OCI-LY3 (cell line): ENCODE data around the gene COLGALT1.

ENCODE experiments used
- H2AFZ ChIP-seq: fragments of 200-600, 300-600 bp; shearing (Covaris generic); 2 replicates; pipeline ENCODE4 v1.6.0; 2014; ENCODE audit warnings: antibody characterized with exemption, low read depth, low read length
- H3K27ac ChIP-seq: fragments of 200-600, 300-600 bp; sonication (generic); 2 replicates; pipeline ENCODE4 v1.5.1; 2014; ENCODE audit warnings: mild to moderate bottlenecking, low read length, moderate library complexity, mixed read lengths
- H3K27me3 ChIP-seq: fragments of 200-600, 300-600 bp; sonication (generic); 2 replicates; pipeline ENCODE4 v1.6.1; 2014; ENCODE audit warnings: low read depth, low read length, mixed read lengths
- H3K36me3 ChIP-seq: fragments of 200-600, 300-600 bp; sonication (generic); replicated peaks from 2 replicates; pipeline ENCODE3; 2014; ENCODE audit warnings: low read depth, low read length, mixed read lengths
- H3K4me1 ChIP-seq: fragments of 300-600, 200-600 bp; sonication (generic); 2 replicates; pipeline ENCODE4 v1.6.1; 2014; ENCODE audit warnings: low read length, mixed read lengths
- H3K4me2 ChIP-seq: fragments of 200-600, 300-600 bp; sonication (generic); 2 replicates; pipeline ENCODE4 v1.6.1; 2014; ENCODE audit warnings: low read length, mixed read lengths
- H3K4me3 ChIP-seq: fragments of 300-600, 200-600 bp; sonication (generic); 2 replicates; pipeline ENCODE4 v1.5.1; 2014; ENCODE audit warnings: antibody characterized with exemption, mild to moderate bottlenecking, low read length, moderate library complexity
- H3K79me2 ChIP-seq: fragments of 300-600, 200-600 bp; shearing (Covaris generic); 2 replicates; pipeline ENCODE4 v1.6.1; 2014; ENCODE audit warnings: mild to moderate bottlenecking, low read length, mixed read lengths
- H3K9ac ChIP-seq: fragments of 300-600, 200-600 bp; shearing (Covaris generic); 2 replicates; pipeline ENCODE4 v1.6.0; 2014; ENCODE audit warnings: mild to moderate bottlenecking, low read length, moderate library complexity
- H3K9me3 ChIP-seq: fragments of 200-600, 300-600 bp; shearing (Covaris generic); 2 replicates; pipeline ENCODE4 v1.6.1; 2014; ENCODE audit warnings: low read length, mixed read lengths; ENCODE audit not compliant: insufficient read depth
- H4K20me1 ChIP-seq: fragments of 200-600, 300-600 bp; sonication (generic); 2 replicates; pipeline ENCODE4 v1.6.1; 2016; ENCODE audit warnings: low read length, mixed read lengths; ENCODE audit not compliant: insufficient read depth
- EZH2phosphoT487 ChIP-seq: fragments of 200-600 bp; shearing (Covaris generic); IDR thresholded peaks from 2 replicates; pipeline ENCODE4 v1.6.1; 2018; ENCODE audit warnings: antibody characterized with exemption, mixed run types, low read depth
- TF ChIP-seq, protein P1 (sequence below): fragments of 200-600, 300-600 bp; sonication (generic); IDR thresholded peaks from 2 replicates; pipeline ENCODE4 v1.5.1; 2014; ENCODE audit warnings: antibody characterized with exemption, low read length, low read depth

COLGALT1 gene

GRCh38 chr19:17623224-17623935, 67.9 kb downstream of the COLGALT1 start:
- Histone ChIP-seq H3K4me2 (no peak overlapping the region), H3K4me1 (peaks cover 5% of the 10 kb centered on the region; the same call in 1 of the 2 replicates), H3K9me3 (no peaks in the 10 kb centered on the region), H4K20me1 (no peaks in the 10 kb centered on the region), H3K36me3 (no peaks in the 10 kb centered on the region), H3K4me3 (no peak overlapping the region), H3K27me3 (peaks cover 10% of the 10 kb centered on the region; the same call in 1 of the 2 replicates), H3K27ac (no peak overlapping the region), H2AFZ (no peak overlapping the region), H3K79me2 (no peaks in the 10 kb centered on the region), H3K9ac (no peak overlapping the region)
- no peak for TF ChIP-seq EZH2phosphoT487
- TF ChIP-seq, protein P1, sequence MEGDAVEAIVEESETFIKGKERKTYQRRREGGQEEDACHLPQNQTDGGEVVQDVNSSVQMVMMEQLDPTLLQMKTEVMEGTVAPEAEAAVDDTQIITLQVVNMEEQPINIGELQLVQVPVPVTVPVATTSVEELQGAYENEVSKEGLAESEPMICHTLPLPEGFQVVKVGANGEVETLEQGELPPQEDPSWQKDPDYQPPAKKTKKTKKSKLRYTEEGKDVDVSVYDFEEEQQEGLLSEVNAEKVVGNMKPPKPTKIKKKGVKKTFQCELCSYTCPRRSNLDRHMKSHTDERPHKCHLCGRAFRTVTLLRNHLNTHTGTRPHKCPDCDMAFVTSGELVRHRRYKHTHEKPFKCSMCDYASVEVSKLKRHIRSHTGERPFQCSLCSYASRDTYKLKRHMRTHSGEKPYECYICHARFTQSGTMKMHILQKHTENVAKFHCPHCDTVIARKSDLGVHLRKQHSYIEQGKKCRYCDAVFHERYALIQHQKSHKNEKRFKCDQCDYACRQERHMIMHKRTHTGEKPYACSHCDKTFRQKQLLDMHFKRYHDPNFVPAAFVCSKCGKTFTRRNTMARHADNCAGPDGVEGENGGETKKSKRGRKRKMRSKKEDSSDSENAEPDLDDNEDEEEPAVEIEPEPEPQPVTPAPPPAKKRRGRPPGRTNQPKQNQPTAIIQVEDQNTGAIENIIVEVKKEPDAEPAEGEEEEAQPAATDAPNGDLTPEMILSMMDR: no peak

GRCh38 chr19:17624314-17624991, 69.0 kb downstream of the COLGALT1 start:
- no peak overlapping the region for H2AFZ ChIP-seq
- H3K9ac ChIP-seq: no peak overlapping the region
- TF ChIP-seq, protein P1: no peak
- TF ChIP-seq EZH2phosphoT487: no peak
- no peaks in the 10 kb centered on the region for H3K36me3 ChIP-seq
- H3K4me3 ChIP-seq: no peak overlapping the region
- no peaks in the 10 kb centered on the region for H3K9me3 ChIP-seq
- peaks cover 12% of the 10 kb centered on the region; the same call in 1 of the 2 replicates for H3K27me3 ChIP-seq
- H3K79me2 ChIP-seq: no peaks in the 10 kb centered on the region
- H3K4me1 ChIP-seq: peaks cover 5% of the 10 kb centered on the region; the same call in 1 of the 2 replicates
- H3K27ac ChIP-seq: no peak overlapping the region
- H4K20me1 ChIP-seq: no peaks in the 10 kb centered on the region
- H3K4me2 ChIP-seq: no peak overlapping the region

GRCh38 chr19:17625043-17625442, 69.6 kb downstream of the COLGALT1 start:
- H3K36me3 ChIP-seq: no peaks in the 10 kb centered on the region
- H3K4me1 ChIP-seq: peaks cover 5% of the 10 kb centered on the region; the same call in 1 of the 2 replicates
- H3K79me2 ChIP-seq: no peaks in the 10 kb centered on the region

DNA sequence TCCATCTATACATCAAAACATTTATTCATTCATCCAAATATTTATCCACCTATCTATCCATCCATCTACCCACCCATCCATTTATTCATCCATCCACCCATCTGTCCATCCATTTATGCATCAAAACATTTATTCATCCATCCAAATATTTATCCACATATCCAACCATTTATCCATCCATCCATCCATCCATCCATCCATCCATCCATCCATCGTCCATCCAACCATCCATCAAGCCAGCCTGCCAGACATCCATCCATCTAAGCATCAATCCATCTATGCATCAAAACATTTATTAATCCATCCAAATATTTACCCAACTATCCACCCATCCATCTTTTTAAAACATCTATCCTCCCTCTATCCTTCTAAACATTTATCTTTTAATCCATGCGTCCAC, 70.5 kb downstream of the COLGALT1 start:
- H2AFZ ChIP-seq: no peak overlapping the region
- H3K27me3 ChIP-seq: peaks cover 21% of the 10 kb centered on the region; the same call in 1 of the 2 replicates
- H3K4me3 ChIP-seq: no peak overlapping the region
- H3K9ac ChIP-seq: no peak overlapping the region
- H3K4me2 ChIP-seq: no peak overlapping the region
- no peaks in the 10 kb centered on the region for H3K36me3 ChIP-seq
- H4K20me1 ChIP-seq: no peaks in the 10 kb centered on the region
- no peaks in the 10 kb centered on the region for H3K79me2 ChIP-seq
- H3K4me1 ChIP-seq: peaks cover 5% of the 10 kb centered on the region; the same call in 1 of the 2 replicates
- no peak overlapping the region for H3K27ac ChIP-seq
- TF ChIP-seq, protein P1: no peak
- TF ChIP-seq EZH2phosphoT487: no peak
- H3K9me3 ChIP-seq: no peaks in the 10 kb centered on the region

More at GRCh38 chr19:17625043-17625442, 69.6 kb downstream of the COLGALT1 start:
- TF ChIP-seq EZH2phosphoT487: no peak
- TF ChIP-seq, protein P1: no peak
- Histone ChIP-seq H3K9ac (no peak overlapping the region), H3K27me3 (peaks cover 17% of the 10 kb centered on the region; the same call in 1 of the 2 replicates), H2AFZ (no peak overlapping the region), H3K4me2 (no peak overlapping the region), H3K27ac (no peak overlapping the region), H3K9me3 (no peaks in the 10 kb centered on the region), H4K20me1 (no peaks in the 10 kb centered on the region), H3K4me3 (no peak overlapping the region)
